Endometrial microvascular endothelial cells (primary cell): ENCODE results near the gene EIPR1. TPM values are rescaled to one million over a fixed set of nuclear protein-coding genes. Genes with fewer than 3 reads are reported as not detected.
"Not testable (repeated sequence)": the region's sequence is repeated elsewhere in the genome, so short reads cannot be mapped to it uniquely, and the experiment has no call there.

Source experiments
- in situ Hi-C: cut with HindIII; loops from 2 replicates; pipeline ENCODE4 v1.10.0; 2017; ENCODE audit warnings: low sequenced_read_pairs, low pct_unique_long_range_greater_than_20kb; ENCODE audit errors: inconsistent ontology term
- total RNA-seq: library from RNA; depleted of rRNA; stranded (reverse); fragments of >200 nt; gene quantifications from one replicate; pipeline ENCODE4 v1.2.3, GENCODE V29; 2015; ENCODE audit errors: inconsistent ontology term

EIPR1 gene
- total RNA-seq, 1 donor from 2014 or later = 65.9 TPM

DNA sequence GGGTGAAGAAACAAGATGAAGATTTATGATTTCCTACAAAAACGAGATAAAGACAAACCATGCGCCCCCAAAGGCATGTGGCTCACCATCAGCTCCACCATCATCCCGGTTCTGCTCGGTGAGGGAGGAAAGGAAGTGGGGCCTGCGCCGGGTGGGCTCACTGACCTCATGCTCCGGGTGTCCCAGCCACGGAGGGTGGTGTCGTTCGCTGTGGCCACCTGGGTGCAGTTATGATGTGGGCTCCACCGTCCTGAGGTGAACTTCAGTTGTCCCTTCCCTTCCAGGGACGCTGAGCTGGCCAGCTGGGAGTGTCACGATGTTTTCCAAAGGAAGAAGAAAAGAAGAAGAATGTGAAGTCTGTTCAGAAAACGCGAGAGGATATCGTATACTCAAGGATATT is 180.9 kb downstream of the EIPR1 start:
- in situ Hi-C loops = no loop called here

DNA sequence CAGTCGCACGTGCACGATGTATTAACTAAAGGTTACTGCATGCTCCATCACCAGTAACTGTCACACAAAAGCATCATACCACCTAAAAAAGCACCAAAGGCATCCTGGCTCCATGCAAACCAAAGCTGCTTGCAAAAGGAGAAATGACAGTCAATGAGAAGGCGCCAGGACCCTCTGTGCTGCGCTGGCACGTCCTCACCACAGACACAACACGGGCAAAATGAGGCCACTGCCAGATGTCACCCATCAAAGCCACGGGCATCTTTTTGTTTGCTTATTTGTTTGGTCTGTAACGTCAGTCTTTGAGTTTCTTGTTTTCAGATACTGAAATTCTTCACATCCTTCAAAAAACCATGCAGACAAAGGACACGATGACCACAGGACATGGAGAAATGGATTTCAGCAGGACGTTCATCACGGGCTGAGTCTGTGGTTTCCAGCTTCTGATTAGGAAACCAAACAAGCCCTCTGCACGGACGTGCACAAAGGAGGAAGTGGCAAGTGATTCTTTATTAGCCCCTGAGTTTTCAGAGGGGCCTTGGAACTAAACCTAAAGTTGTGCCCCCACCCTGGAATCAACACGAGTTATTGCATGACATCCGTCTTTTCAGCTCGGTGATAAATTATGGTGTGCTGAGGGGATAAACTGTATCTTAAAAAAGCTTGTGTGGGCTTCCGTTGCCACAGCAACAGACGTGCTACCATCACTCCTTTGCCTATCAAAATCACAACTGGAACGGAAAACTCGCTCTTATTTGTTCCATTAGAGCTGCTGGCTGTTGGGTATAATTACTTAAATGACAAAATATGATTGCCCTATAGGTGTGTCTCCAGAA is 181.8 kb downstream of the EIPR1 start:
- in situ Hi-C loops = no loop called here

DNA sequence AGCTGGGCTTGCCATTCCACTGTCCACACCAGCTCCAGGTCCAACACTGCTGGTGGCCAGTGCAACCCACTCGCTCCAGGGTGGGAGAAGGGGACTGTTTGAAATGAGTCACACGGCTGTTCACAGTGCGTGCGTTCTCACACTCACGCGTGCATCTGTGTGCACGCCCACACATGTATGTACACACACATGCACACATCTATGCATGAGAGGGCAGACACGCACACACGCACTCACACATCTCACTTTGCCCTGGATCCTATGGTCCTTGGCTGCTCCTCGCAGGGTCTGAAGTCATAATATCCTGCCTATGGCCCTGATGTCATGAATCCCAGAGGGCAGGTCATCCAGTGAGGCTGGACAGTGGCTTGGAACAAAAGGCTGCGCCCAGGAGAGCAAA is 182.8 kb downstream of the EIPR1 start:
- in situ Hi-C loops = no loop called here

GRCh38 chr2:3193443-3194330 is 183.9 kb downstream of the EIPR1 start:
- in situ Hi-C loops = no loop called here

DNA sequence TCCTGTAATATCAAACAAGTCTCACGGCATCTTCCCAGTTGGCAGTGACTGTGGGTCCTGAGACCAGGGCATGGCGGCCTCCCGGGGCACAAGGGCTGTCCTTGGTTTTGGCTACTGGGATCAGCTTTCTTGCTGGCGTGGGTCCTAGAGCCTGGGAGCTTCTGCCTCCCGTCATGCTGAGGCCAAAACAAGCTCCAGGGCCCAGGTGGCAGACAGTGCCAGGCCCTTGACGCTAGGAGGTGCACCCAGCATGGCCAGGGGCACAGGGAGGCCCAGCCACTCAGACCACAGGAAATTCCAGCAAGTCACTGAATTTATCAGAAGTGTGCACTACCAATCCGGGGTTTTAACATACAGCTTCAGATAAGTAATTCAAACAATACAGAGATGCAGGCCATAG is 184.7 kb downstream of the EIPR1 start:
- in situ Hi-C loops = no loop called here

- in situ Hi-C loops = no loop called here
Observed at GRCh38 chr2:3192281-3192818, 185.3 kb downstream of the EIPR1 start.

DNA sequence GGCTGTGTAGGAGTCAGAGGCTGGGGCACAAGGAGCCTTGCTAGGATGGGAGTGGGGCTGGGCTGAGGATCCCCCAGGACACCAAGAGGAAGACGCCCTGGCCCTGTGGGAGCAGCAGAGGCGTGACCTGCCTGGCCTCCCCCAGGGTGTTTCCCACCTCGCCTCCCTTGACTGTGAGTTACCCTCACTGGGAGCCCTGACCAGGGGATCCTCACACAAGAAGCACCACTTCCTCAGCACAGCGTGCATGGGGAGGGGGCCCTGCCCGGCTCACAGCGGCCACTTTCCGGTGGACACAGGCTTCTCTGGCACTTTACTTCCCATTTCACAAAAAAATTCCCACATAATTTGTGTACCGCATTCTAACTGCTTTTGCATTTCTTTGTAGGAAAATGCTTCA is 187.7 kb downstream of the EIPR1 start:
- in situ Hi-C loops = no loop called here

GRCh38 chr2:3189076-3189591 is 188.5 kb downstream of the EIPR1 start:
- in situ Hi-C loops = no loop called here

- in situ Hi-C loops = no loop called here
Observed at GRCh38 chr2:3188405-3188946, 189.1 kb downstream of the EIPR1 start.

DNA sequence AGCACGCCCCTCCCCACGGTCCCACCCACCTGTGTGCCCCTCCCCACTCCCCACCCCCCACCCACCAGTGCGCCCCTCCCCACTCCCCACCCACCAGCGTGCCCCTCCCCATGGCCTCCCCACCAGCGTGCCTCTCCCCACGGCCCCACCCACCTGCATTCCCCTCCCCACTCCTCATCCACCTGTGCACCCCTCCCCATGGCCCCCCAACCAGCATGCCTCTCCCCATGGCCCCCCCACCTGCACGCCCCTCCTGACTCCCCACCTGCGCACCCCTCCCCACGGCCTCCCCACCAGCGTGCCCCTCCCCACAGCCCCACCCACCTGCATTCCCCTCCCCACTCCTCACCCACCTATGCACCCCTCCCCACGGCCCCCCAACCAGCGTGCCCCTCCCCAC is 190.2 kb downstream of the EIPR1 start:
- in situ Hi-C loops = no loop called here

DNA sequence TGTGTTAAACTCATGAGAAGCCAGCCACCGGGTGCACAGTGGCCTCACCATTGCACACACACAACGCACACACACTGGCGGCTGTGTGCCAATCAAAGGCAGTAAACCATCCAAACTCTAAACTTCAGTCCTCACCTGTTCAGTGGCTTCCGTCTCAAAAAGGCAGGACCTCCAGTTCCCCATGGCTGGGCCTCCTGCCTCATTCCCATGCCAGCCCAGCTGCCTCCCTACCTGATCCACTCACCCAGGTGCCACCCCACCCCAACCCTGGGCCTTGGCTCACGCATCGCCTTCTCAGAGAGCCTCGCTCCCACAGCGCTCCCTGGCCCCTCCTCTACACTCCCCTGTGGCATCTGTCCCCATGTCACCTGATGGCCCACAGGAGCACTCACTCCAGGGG is 190.9 kb downstream of the EIPR1 start:
- in situ Hi-C loops = no loop called here

- in situ Hi-C loops = no loop called here
Observed at GRCh38 chr2:3185910-3186309, 191.7 kb downstream of the EIPR1 start.

GRCh38 chr2:3185256-3185655 is 192.4 kb downstream of the EIPR1 start:
- in situ Hi-C loops = no loop called here

DNA sequence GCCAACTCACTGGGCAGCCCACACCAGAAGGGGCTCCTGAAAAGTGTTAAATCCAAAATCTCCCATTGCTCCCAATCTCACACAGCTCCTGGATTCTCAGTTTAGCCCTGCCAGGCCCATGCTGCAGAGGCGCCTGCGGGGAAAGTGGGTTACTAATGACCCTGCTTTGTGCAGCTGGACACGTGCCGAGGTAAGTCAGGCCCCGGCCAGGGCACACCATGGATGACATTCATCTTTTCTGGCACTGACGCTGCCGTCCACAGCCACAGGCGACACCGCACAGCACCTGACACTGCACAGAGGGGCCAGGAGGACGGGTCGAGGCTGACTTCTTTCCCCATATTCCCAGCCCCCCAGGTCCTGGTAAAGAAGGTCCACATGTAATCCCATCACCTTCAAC is 193.5 kb downstream of the EIPR1 start:
- in situ Hi-C loops = no loop called here

- in situ Hi-C loops = no loop called here
Observed at GRCh38 chr2:3183766-3184165, 193.9 kb downstream of the EIPR1 start.

DNA sequence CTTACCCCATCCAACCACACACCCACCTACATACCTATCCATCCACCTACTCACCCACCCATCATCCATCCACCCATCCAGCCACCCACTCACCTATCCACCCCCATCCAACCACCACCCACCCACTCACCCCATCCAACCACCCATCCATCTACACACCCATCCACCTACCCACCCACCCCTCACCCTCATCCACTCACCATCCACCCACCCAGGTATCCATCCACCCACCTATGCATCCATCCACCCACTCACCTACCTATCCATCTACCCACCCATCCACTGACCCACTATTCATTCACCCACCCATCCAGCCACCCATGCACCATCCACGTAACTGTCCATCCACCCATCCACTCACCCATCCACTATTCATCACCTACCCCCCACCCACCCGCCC is 194.8 kb downstream of the EIPR1 start:
- in situ Hi-C loops = no loop called here

GRCh38 chr2:3181416-3182010 is 196.1 kb downstream of the EIPR1 start:
- in situ Hi-C loops = no loop called here

DNA sequence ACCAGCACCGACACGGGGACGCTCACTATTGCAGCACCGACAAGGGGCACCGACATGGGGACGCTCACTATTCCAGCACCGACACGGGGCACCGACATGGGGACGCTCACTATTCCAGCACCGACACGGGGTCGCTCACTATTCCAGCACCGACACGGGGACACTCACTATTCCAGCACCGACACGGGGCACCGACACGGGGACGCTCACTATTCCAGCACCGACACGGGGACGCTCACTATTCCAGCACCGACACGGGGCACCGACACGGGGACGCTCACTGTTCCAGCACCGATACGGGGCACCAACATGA is 196.8 kb downstream of the EIPR1 start:
- in situ Hi-C loops = not testable (repeated sequence)
